ENCODE data around the gene SUPT20HL2. TPM values are rescaled to one million over a fixed set of nuclear protein-coding genes. Genes with fewer than 3 reads are reported as not detected.

Gene SUPT20HL2
- total RNA-seq, result not detected in 2 replicates

GRCh38 chrX:24314019-24314635 lies at the start of gene SUPT20HL2:
TSS of gene SUPT20HL2 (minus strand) at chrX:24314069. CDS start at chrX:24313315, 754 bp downstream.

DNA sequence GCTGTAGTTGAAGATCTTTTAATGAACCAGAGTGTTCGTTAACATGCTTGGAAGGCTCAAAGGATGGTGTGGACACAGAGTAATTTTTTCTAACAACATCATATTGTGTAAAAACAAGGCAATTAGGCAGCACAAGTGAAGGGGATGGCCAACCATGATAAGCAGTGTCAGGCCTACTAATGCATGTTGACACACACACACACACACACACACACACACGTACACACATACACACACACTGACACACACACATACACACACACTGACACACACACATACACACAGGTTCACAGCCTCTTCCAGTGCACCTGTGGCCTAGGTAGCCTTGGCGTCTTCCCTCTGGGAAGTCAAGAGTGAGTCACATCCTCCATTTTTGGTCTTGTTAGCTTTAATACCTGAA lies 46.4 kb upstream of the SUPT20HL2 start, which contains the start of gene SUPT20HL1:
TSS of gene SUPT20HL1 (plus strand) at position 368 of the 400 bp plus-strand sequence. CDS start 2,122 bp downstream, outside the sequence.

Other genes with a start within 250 kb of the SUPT20HL2 start
- gene ZFX, start 164.3 kb downstream of the SUPT20HL2 start, total RNA-seq, result 19.4 and 26.6 TPM in 2 replicates
- not detected in 2 replicates for gene SUPT20HL1, start 46.6 kb upstream of the SUPT20HL2 start, total RNA-seq
- 7.3 and 11.8 TPM in 2 replicates for gene PDK3, start 151.2 kb upstream of the SUPT20HL2 start, total RNA-seq

Measured in mesangial cell (primary cell).